Hematopoietic multipotent progenitor cell (in vitro differentiated cells): ENCODE results near the gene S100A11. TPM values are rescaled to one million over a fixed set of nuclear protein-coding genes. Genes with fewer than 3 reads are reported as not detected.
A peak's percentile ranks its signal among the peaks of the same experiment; 100 is the strongest.

Experiments used
- DNase-seq, 3 donors: peaks; one replicate each; pipeline ENCODE4 v3.0.0-alpha.2; 2011 to 2015; ENCODE audit warnings: low read depth in 2 of 3, low spot score in 2 of 3
- total RNA-seq: library from RNA; depleted of rRNA; stranded (reverse); fragments of >200 nt; gene quantifications from one replicate; pipeline ENCODE4 v1.2.3, GENCODE V29; 2012

Gene S100A11
- total RNA-seq, 1 donor, result 34.7 TPM

GRCh38 chr1:152003846-152004442 is 32.9 kb downstream of the S100A11 start:
- no peak for DNase-seq

- no peak for DNase-seq
These were observed 33.8 kb downstream of the S100A11 start for GRCh38 chr1:152002960-152003359.

GRCh38 chr1:152001631-152002584 is 34.9 kb downstream of the S100A11 start:
- peak; percentile 58 to 81 (median 68) for DNase-seq

GRCh38 chr1:152000964-152001630 is 35.7 kb downstream of the S100A11 start:
- DNase-seq, result no peak

- DNase-seq, result no peak
These were observed 38.0 kb downstream of the S100A11 start for GRCh38 chr1:151998611-151999362.

- no peak for DNase-seq
These were observed 39.6 kb downstream of the S100A11 start for GRCh38 chr1:151997284-151997570.

GRCh38 chr1:151995774-151996173 is 41.0 kb downstream of the S100A11 start:
- no peak for DNase-seq

- no peak for DNase-seq
These were observed 41.8 kb downstream of the S100A11 start for GRCh38 chr1:151994956-151995355.

- DNase-seq, result peak; percentile 55 to 69 (median 63)
These were observed 42.9 kb downstream of the S100A11 start, which contains the start of gene S100A10 for GRCh38 chr1:151993734-151994496. Gene S100A10 (minus strand): TSS chr1:151993859. CDS start chr1:151986230, 7,629 bp downstream.

GRCh38 chr1:151993084-151993733 is 43.6 kb downstream of the S100A11 start:
- DNase-seq, result peak in 2 of 3 donors; percentile 18 to 36

- DNase-seq, result peak in 1 of 3 donors; percentile 53
These were observed 44.3 kb downstream of the S100A11 start for GRCh38 chr1:151992303-151993083.

- no peak for DNase-seq
These were observed 45.0 kb downstream of the S100A11 start for GRCh38 chr1:151991663-151992302.

GRCh38 chr1:151990856-151991198 is 46.0 kb downstream of the S100A11 start:
- DNase-seq, result no peak

GRCh38 chr1:151990058-151990855 is 46.5 kb downstream of the S100A11 start:
- DNase-seq, result no peak

- DNase-seq, result no peak
These were observed 47.5 kb downstream of the S100A11 start for GRCh38 chr1:151989211-151989862.

- no peak for DNase-seq
These were observed 48.3 kb downstream of the S100A11 start for GRCh38 chr1:151988405-151988923.
